ENCODE measurements around the gene MPRIP.

DNA sequence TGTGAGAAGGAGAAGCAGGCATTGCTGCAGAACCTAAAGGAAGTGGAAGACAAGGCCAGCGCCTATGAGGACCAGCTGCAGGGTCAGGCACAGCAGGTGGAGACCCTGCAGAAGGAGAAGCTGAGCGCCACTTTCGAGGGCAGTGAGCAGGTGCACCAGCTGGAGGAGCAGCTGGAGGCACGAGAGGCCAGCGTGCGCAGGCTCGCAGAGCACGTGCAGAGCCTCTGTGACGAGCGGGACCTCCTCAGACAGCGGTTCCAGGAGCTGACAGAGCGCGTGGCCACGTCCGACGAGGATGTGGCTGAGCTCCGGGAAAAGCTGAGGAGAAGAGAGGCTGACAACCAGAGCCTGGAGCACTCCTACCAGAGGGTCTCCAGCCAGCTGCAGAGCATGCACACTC, 122.4 kb downstream of the MPRIP start:
- TF ChIP-seq, protein P1, sequence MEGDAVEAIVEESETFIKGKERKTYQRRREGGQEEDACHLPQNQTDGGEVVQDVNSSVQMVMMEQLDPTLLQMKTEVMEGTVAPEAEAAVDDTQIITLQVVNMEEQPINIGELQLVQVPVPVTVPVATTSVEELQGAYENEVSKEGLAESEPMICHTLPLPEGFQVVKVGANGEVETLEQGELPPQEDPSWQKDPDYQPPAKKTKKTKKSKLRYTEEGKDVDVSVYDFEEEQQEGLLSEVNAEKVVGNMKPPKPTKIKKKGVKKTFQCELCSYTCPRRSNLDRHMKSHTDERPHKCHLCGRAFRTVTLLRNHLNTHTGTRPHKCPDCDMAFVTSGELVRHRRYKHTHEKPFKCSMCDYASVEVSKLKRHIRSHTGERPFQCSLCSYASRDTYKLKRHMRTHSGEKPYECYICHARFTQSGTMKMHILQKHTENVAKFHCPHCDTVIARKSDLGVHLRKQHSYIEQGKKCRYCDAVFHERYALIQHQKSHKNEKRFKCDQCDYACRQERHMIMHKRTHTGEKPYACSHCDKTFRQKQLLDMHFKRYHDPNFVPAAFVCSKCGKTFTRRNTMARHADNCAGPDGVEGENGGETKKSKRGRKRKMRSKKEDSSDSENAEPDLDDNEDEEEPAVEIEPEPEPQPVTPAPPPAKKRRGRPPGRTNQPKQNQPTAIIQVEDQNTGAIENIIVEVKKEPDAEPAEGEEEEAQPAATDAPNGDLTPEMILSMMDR (conservative IDR thresholded peaks at IDR 0.05; ENCODE audit: low read depth, low read length), result no peak
- TF ChIP-seq EZH2phosphoT487 (IDR thresholded peaks at IDR 0.05; ENCODE audit: borderline replicate concordance, low read length) (no peak), EZH2 (IDR thresholded peaks at IDR 0.05; ENCODE audit: low read length, unreplicated experiment) (no peak)
